IPS DF 6.9 (cell line): ENCODE results near the gene PRR5.

Experiments
- DNase-seq: peaks from one replicate; pipeline ENCODE4 v3.0.0-alpha.2; 2013; ENCODE audit warnings: low read depth, low spot score
- H3K27ac ChIP-seq: one replicate; pipeline ENCODE4 v1.5.1; 2013; ENCODE audit warnings: low read length, control low read depth
- H3K27me3 ChIP-seq: 2 replicates; pipeline ENCODE4 v1.6.1; 2013; ENCODE audit warnings: mild to moderate bottlenecking, low read length; ENCODE audit not compliant: control insufficient read depth, insufficient read depth
- H3K36me3 ChIP-seq: 2 replicates; pipeline ENCODE4 v1.6.1; 2013; ENCODE audit warnings: low read length; ENCODE audit not compliant: control insufficient read depth, insufficient read depth
- H3K4me1 ChIP-seq: 2 replicates; pipeline ENCODE4 v1.6.1; 2013; ENCODE audit warnings: low read length; ENCODE audit not compliant: control insufficient read depth, insufficient read depth
- H3K4me3 ChIP-seq: 2 replicates; pipeline ENCODE4 v1.5.1; 2013; ENCODE audit warnings: mild to moderate bottlenecking, low read length
- H3K9me3 ChIP-seq: 2 replicates; pipeline ENCODE4 v1.6.1; 2013; ENCODE audit warnings: low read length, inconsistent platforms; ENCODE audit not compliant: control insufficient read depth, insufficient read depth
- WGBS: extraction: QIAGEN DNeasy Blood & Tissue Kit; methylation state at CpG from one replicate; pipeline ENCODE4 v1.1.7; 2013; ENCODE audit warnings: mixed read lengths, missing lambda C conversion rate; ENCODE audit not compliant: insufficient read length, insufficient coverage; 5-methylcytosine and 5-hydroxymethylcytosine counted together

Gene PRR5

DNA sequence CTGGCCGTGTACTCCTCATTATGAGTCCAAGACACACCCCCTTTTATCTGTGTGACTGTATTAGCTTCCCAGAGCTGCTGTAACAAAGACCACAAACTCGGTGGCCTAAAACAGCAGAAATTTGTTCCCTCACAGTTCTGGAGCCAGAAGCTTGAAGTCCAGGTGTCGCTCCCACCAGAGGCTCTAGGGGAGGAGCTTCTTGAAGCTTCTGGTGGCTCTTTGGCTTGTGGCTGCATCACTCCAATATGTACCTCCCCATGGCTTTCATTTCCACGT lies 3.0 kb downstream of the PRR5 start:
- WGBS = no CpG with 5 or more reads among the region's 4 CpGs
- H3K9me3 ChIP-seq = no peaks in the 10 kb centered on the region

DNA sequence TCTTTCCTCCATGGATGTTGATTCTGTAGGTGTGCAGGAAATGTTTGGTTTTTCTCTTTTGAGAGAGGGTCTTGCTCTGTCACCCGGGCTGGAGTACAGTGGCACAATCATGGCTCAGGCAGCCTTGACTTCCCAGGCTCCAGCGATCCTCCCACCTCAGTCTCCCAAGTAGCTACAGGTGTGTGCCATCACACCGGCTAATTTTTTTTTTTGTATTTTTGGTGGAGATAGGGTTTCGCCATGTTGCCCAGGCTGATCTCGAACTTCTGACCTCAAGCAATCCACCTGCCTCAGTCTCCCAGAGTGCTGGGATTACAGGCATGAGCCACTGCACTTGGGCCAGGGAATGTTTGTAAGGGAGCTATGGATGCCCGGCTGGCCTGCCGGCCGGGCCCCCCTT lies 4.5 kb downstream of the PRR5 start:
- H3K9me3 ChIP-seq = no peaks in the 10 kb centered on the region
- DNase-seq = no peak
- no peak overlapping the region for H3K27ac ChIP-seq
- peaks cover 9% of the 10 kb centered on the region; the same call in 1 of the 2 replicates for H3K27me3 ChIP-seq
- H3K36me3 ChIP-seq = no peaks in the 10 kb centered on the region; the same call in 1 of the 2 replicates
- peaks cover 1% of the 10 kb centered on the region for H3K4me1 ChIP-seq
- WGBS = no CpG with 5 or more reads among the region's 8 CpGs
- no peak overlapping the region for H3K4me3 ChIP-seq

More for the DNA sequence above, 3.0 kb downstream of the PRR5 start:
- no peak for DNase-seq
- no peaks in the 10 kb centered on the region; the same call in 1 of the 2 replicates for H3K36me3 ChIP-seq
- peaks cover 14% of the 10 kb centered on the region; the same call in 1 of the 2 replicates for H3K27me3 ChIP-seq
- no peak overlapping the region for H3K4me3 ChIP-seq
- H3K27ac ChIP-seq = no peak overlapping the region
- peaks cover 1% of the 10 kb centered on the region; the same call in 1 of the 2 replicates for H3K4me1 ChIP-seq

DNA sequence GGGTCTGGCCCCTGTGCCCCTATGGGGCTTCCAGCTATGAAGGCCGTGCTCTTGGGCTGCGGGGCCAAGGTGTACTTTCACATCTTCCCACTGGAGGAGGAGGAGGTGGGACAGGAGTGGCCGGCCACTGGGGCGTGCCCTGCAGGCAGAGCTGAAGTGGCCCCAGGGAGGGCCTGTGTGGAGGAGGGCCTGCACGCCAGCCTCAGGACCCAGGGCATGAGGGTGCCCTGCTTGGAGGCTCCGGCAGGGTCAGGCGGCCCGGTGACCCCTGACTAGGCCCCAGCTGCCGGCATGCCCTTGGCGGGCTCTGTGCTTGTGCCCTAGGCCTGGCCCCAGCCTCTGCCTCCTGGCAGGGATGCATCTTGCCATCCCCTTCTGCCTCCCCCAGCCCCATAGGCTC lies 5.2 kb downstream of the PRR5 start:
- H3K4me3 ChIP-seq = no peak overlapping the region
- peaks cover 1% of the 10 kb centered on the region for H3K4me1 ChIP-seq
- H3K27ac ChIP-seq = no peak overlapping the region
- H3K27me3 ChIP-seq = peaks cover 8% of the 10 kb centered on the region; the same call in 1 of the 2 replicates
- no peak for DNase-seq
- no peaks in the 10 kb centered on the region for H3K9me3 ChIP-seq
- no peaks in the 10 kb centered on the region; the same call in 1 of the 2 replicates for H3K36me3 ChIP-seq
- WGBS = no CpG with 5 or more reads among the region's 10 CpGs

DNA sequence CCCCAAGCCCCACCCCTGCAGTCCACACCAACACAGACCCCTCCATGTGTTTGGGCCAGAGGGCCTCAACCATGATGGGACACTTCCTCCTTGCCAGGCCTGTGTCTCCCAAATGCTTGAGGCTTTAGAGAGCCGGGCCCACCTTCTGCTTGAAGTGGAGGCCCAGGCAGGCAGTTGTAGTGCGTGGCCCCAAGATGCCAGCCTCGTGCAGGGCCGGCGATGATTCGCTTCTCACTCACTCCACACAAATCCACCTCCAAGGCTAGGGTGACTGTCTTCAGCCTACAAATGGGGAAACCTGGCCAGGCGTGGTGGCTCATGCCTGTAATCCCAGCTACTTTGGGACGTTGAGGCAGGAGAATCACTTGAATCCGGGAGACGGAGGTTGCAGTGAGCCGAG lies 5.7 kb downstream of the PRR5 start:
- H3K4me3 ChIP-seq = no peak overlapping the region
- DNase-seq = no peak
- no peaks in the 10 kb centered on the region; the same call in 1 of the 2 replicates for H3K36me3 ChIP-seq
- peaks cover 8% of the 10 kb centered on the region; the same call in 1 of the 2 replicates for H3K27me3 ChIP-seq
- H3K4me1 ChIP-seq = peaks cover 1% of the 10 kb centered on the region
- WGBS = no CpG with 5 or more reads among the region's 11 CpGs
- no peaks in the 10 kb centered on the region for H3K9me3 ChIP-seq
- no peak overlapping the region for H3K27ac ChIP-seq

DNA sequence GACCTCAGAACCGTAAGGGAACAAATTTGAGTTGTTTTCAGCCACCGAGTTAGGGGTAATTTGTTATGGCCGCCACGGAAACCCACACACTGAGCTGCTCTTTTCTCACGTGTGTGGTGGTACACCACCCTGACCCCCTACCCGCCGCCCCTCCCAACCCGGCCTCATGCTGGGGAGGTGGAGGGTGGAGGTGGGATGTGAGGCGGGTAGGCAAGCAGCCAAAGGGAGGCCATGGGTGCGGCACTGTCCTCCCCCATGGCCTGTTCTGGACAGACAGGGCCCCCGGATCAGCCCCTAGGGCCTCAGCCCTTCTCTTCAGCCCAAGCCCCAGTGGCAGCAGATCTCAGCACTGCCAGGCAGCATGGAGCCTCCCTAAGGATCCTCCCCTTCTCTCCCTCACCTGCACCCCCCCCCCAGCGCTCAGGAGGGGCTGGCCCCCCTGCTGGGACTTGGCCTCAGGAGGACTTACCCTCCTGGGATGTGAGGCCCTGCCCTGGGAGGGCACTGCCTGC lies 7.9 kb downstream of the PRR5 start:
- no CpG with 5 or more reads among the region's 12 CpGs for WGBS

DNA sequence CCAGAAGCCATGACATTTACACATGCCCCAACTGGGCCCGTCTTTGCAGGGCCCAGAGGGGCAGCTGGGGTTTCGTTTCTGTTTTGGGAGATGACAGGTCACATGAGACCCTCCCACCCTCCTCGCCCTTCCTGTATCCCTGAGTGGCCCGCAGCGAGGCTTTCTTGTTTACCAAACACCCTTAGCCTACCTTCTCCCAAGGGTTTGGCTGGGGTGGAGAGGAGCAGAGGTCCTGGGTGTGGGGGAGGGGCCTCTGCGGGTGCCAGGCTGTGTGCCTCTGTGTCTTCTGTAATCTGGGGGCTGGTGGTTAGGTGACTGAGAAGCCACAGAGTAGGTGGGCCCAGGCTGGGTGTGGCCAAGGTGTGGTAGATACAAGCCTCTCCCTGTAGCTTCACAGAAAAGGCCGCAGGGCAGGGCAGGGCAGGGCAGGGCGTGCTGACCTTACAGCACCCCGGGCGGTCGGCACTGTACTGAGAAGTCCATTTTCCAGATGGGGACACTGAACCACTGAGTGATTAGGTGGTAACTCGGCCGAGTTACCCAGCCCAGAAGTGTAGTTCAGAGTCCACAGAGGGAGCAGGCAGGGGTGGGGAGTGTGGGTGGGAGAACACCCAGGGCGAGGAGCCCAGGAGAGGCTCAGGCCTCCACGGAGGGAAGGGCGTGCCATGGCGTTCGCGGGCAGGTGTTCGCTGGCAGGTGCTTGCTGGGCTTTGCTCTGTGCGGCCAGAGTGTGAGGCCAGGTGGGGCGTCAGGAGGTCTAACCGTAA lies 8.7 kb downstream of the PRR5 start:
- Histone ChIP-seq H3K9me3 (no peaks in the 10 kb centered on the region), H3K27ac (no peak overlapping the region), H3K27me3 (no peaks in the 10 kb centered on the region), H3K36me3 (no peaks in the 10 kb centered on the region; the same call in 1 of the 2 replicates), H3K4me1 (no peaks in the 10 kb centered on the region; the same call in 1 of the 2 replicates), H3K4me3 (no peak overlapping the region)
- no CpG with 5 or more reads among the region's 23 CpGs for WGBS
- DNase-seq = no peak

More for the DNA sequence above, 7.9 kb downstream of the PRR5 start:
- Histone ChIP-seq H3K9me3 (no peaks in the 10 kb centered on the region), H3K4me3 (no peak overlapping the region), H3K4me1 (no peaks in the 10 kb centered on the region; the same call in 1 of the 2 replicates), H3K27ac (no peak overlapping the region), H3K36me3 (no peaks in the 10 kb centered on the region; the same call in 1 of the 2 replicates), H3K27me3 (no peaks in the 10 kb centered on the region)
- DNase-seq = no peak

DNA sequence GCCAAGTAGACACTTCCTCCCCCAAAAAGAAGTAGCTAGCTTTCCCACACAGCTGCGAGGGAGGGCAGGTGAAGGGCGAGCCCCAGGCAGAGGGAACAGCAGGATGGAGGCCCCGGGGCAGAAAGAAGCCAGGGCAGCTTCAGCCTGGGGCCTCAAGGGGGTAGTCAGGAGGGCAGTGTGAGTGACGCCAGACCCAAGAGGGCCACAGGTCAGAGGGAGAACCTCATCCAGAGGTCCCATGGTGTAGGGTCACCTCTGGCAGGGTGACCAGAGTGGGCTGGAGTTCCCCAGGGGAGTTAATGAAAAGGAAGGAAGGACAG lies 9.2 kb downstream of the PRR5 start:
- H3K27ac ChIP-seq = no peak overlapping the region
- H3K9me3 ChIP-seq = no peaks in the 10 kb centered on the region
- H3K4me3 ChIP-seq = no peak overlapping the region
- no peaks in the 10 kb centered on the region; the same call in 1 of the 2 replicates for H3K4me1 ChIP-seq
- H3K27me3 ChIP-seq = no peaks in the 10 kb centered on the region
- DNase-seq = no peak
- H3K36me3 ChIP-seq = no peaks in the 10 kb centered on the region; the same call in 1 of the 2 replicates
- no CpG with 5 or more reads among the region's 4 CpGs for WGBS

DNA sequence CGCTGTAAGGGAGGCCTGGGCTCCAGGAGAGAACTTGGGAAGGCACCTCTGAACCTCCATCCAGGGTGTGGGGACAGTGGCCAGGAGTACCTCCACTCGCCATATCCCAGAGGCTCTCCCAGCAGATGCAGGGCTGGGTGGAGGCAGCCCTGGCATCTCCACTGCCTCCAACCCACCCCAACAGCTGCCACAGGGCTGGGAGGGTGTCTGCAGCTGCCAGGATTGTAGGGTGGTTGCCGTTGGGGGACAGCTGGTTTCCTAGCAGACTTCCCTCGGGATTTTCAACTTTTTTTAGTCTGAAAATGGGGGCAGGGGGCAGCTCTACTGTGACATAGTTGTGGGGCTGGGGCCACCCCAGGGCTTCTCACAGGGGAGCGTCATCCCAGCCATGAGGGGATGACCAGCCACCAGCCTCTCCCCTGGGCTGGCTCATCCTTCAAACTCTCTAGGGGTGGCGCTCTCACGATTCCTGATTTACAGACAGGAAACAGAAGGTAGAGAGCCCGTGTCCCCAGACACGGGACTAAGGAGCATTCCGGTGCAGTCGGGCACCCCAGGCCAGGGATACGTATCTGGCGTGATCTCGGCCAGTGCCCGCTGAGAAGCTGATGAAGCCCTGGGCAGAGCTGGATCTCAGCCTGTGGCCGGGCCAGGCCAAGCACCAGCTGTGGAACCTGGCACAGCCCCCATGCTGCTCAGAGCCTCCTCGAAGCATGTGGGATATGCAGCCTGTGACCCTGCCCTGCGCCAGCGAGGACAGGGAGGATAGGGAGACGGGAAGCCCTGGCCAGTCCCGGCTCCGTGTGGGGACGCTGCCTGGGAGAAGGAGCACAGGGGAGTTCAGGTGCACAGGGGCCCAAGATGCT lies 9.9 kb downstream of the PRR5 start:
- Histone ChIP-seq H3K27me3 (no peaks in the 10 kb centered on the region), H3K27ac (no peak overlapping the region), H3K9me3 (no peaks in the 10 kb centered on the region), H3K4me3 (no peak overlapping the region), H3K4me1 (no peaks in the 10 kb centered on the region; the same call in 1 of the 2 replicates), H3K36me3 (no peaks in the 10 kb centered on the region; the same call in 1 of the 2 replicates)
- WGBS = no CpG with 5 or more reads among the region's 23 CpGs
- no peak for DNase-seq

DNA sequence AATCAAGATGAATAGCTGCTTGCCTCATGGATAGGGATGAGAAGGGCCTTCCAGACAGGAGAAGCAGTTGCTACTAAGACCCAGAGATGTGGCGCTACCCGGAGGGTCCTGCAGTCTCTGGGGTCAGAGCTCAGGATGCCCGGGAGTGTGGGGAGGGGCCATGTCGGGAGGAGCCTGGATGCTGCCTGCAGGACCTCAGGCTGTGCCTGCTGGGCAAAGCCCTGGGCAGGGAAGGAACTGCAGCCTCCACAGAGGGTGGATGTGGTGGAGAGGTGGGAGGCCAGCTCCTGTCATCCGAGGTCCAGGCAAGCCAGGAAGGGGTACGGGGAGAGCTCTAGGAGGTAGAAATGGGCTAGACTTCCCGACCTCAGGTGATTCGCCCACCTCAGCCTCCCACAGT lies 11.0 kb downstream of the PRR5 start:
- Histone ChIP-seq H3K27ac (no peak overlapping the region), H3K4me3 (no peak overlapping the region), H3K4me1 (no peaks in the 10 kb centered on the region; the same call in 1 of the 2 replicates), H3K27me3 (no peaks in the 10 kb centered on the region), H3K9me3 (no peaks in the 10 kb centered on the region), H3K36me3 (no peaks in the 10 kb centered on the region; the same call in 1 of the 2 replicates)
- DNase-seq = no peak
- no CpG with 5 or more reads among the region's 8 CpGs for WGBS

DNA sequence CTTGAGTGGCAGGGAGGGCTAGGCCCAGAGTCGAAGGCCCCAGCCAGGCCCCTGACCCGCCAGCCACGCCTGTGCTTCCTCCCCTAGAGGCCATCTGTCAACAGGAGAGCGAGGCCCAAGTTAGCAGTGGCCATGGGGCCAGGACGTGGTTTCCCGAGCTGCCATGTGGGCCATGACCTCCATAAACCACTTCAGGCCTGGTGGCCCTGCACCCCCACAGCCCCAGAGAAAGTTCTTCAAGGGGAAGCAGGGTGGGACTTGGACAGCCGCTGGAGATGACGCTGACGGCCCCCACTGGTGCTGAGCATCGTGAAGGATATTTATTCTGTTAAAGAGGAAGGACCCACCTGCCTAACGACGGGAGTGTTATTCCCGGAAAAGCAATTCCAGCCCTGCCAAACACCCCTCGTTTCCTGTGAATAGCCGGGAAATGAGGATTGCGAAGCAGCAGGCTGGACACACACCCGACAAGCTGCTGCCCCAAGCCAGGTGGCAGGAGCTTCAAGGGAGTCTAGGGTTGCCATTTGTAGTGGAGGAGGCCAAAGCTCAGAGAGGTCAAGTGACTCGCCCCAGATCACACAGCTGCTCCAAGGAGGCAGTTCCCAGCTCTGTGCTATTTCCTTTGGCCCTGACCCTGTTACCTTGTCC lies 12.8 kb downstream of the PRR5 start:
- H3K36me3 ChIP-seq = no peaks in the 10 kb centered on the region; the same call in 1 of the 2 replicates
- WGBS = no CpG with 5 or more reads among the region's 18 CpGs
- H3K9me3 ChIP-seq = no peaks in the 10 kb centered on the region
- DNase-seq = no peak
- H3K27ac ChIP-seq = no peak overlapping the region
- no peaks in the 10 kb centered on the region; the same call in 1 of the 2 replicates for H3K4me1 ChIP-seq
- H3K4me3 ChIP-seq = no peak overlapping the region
- no peaks in the 10 kb centered on the region for H3K27me3 ChIP-seq
